ENCODE measurements around the gene ZDHHC14.

DNA sequence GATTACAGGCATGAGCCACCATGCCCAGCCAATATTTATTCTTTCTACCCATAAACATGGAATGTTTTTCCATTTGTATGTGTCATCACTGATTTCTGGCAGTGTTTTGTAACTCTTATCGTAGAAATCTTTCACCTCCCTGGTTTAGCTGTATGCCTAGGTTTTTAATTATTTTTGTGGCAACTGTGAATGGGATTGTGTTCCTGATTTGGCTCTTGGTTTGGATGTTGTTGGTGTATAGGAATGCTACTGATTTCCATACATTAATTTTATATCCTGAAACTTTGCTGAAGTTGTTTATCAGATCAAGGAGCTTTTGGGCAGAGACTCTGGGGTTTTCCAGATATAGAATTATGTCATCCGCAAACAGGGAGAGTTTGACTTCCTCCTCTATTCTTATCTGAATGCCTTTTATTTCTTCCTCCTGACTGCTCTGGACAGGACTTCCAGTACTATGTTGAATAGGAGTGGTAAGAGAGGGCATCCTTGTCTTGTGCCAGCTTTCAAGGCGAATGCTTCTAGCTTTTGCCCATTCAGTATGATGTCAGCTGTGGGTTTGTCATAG, 198.6 kb downstream of the ZDHHC14 start:
- no peak for TF ChIP-seq CTCF (conservative IDR thresholded peaks at IDR 0.05; ENCODE audit: low read depth, low read length)
- TF ChIP-seq EZH2 (IDR thresholded peaks at IDR 0.05; ENCODE audit: borderline replicate concordance, low read depth, low read length, poor library complexity, severe bottlenecking) = no peak

All from A673 (cell line).